GM12878 (cell line): ENCODE results near the gene SCAMP1.

Source experiments
- BRCA1 ChIP-seq: IDR thresholded peaks from 2 replicates; pipeline ENCODE4 v1.6.1; 2011; ENCODE audit warnings: low read depth, low read length, improper control_type of control experiment
- CTCF ChIP-seq, 3 experiments: IDR thresholded peaks in 2 of 3; conservative IDR thresholded peaks in 1 of 3; 2 replicates each; pipeline ENCODE4 v1.5.1; 2011; ENCODE audit warnings: low read depth in 3 of 3, low read length in 3 of 3, mild to moderate bottlenecking in 3 of 3, control low read depth in 2 of 3, moderate library complexity in 2 of 3, inconsistent platforms in 1 of 3, mixed read lengths in 1 of 3; ENCODE audit not compliant: control insufficient read depth in 2 of 3, insufficient read depth in 1 of 3; ENCODE audit errors: extremely low read depth in 1 of 3
- EED ChIP-seq: sonication (generic); IDR thresholded peaks from 2 replicates; pipeline ENCODE4 v1.6.1; 2016; ENCODE audit warnings: antibody characterized with exemption, low read depth
- EZH2 ChIP-seq: IDR thresholded peaks from 2 replicates; pipeline ENCODE4 v1.6.1; 2012; ENCODE audit warnings: low read depth, mild to moderate bottlenecking, control low read depth, inconsistent platforms, low read length, borderline replicate concordance; ENCODE audit not compliant: control insufficient read depth
- GABPA ChIP-seq: IDR thresholded peaks from 2 replicates; pipeline ENCODE4 v1.6.1; 2014; ENCODE audit warnings: antibody characterized with exemption, low read depth, mild to moderate bottlenecking, inconsistent platforms
- MAX ChIP-seq: IDR thresholded peaks from 2 replicates; pipeline ENCODE4 v1.6.1; 2012; ENCODE audit warnings: low read depth, low read length, improper control_type of control experiment
- NFYB ChIP-seq: IDR thresholded peaks from 2 replicates; pipeline ENCODE4 v1.6.1; 2011; ENCODE audit warnings: low read depth, mild to moderate bottlenecking, low read length, improper control_type of control experiment, moderate library complexity; ENCODE audit not compliant: insufficient read depth
- POLR2A ChIP-seq: IDR thresholded peaks from 2 replicates; pipeline ENCODE4 v1.6.1; 2011; ENCODE audit warnings: low read depth, mild to moderate bottlenecking, low read length
- POLR2AphosphoS5 ChIP-seq: IDR thresholded peaks from 2 replicates; pipeline ENCODE4 v1.6.1; 2011; ENCODE audit warnings: mild to moderate bottlenecking, low read length, inconsistent platforms
- POU2F2 ChIP-seq: IDR thresholded peaks from 3 replicates; pipeline ENCODE4 v1.6.1; 2011; ENCODE audit warnings: low read depth, mild to moderate bottlenecking, low read length, borderline replicate concordance
- TCF12 ChIP-seq: IDR thresholded peaks from 2 replicates; pipeline ENCODE4 v1.6.1; 2011; ENCODE audit warnings: low read depth, mild to moderate bottlenecking, low read length
- USF2 ChIP-seq: IDR thresholded peaks from 2 replicates; pipeline ENCODE4 v1.6.1; 2011; ENCODE audit warnings: low read depth, low read length, improper control_type of control experiment, borderline replicate concordance
- YY1 ChIP-seq: IDR thresholded peaks from 2 replicates; pipeline ENCODE4 v1.6.1; 2011; ENCODE audit warnings: low read depth, mild to moderate bottlenecking, low read length

GRCh38 chr5:78327761-78328510 lies 32.5 kb upstream of the SCAMP1 start:
- no peak for TF ChIP-seq CTCF (IDR thresholded peaks at IDR 0.05 in 2 of 3, conservative IDR thresholded peaks at IDR 0.05 in 1 of 3; ENCODE audit: control insufficient read depth in 2 of 3, extremely low read depth in 1 of 3, insufficient read depth in 1 of 3, low read depth in 3 of 3, low read length in 3 of 3)
- TF ChIP-seq YY1, result no peak
- TF ChIP-seq EED, result no peak
- TF ChIP-seq POU2F2, result no peak
- TF ChIP-seq BRCA1, result no peak
- TF ChIP-seq EZH2, result no peak
- no peak for TF ChIP-seq MAX
- TF ChIP-seq NFYB, result no peak
- TF ChIP-seq USF2, result no peak
- no peak for TF ChIP-seq GABPA
- TF ChIP-seq TCF12, result no peak
- no peak for TF ChIP-seq POLR2AphosphoS5
- TF ChIP-seq POLR2A, result no peak
